RWPE1 (cell line): ENCODE data around the gene MISP3.

Source experiments
- CTCF ChIA-PET: fragments of 350-600 bp; sonication (Branson Sonifier 250); formaldehyde crosslinking; extraction: SDS; loops from one replicate; lab custom pipeline; 2021; lab: Yijun Ruan, JAX
- POLR2A ChIA-PET: fragments of 400-600 bp; formaldehyde crosslinking; extraction: SDS; loops from one replicate; lab custom pipeline; 2020; ENCODE audit warnings: antibody characterized with exemption; ENCODE audit not compliant: low non-redundant PET; lab: Yijun Ruan, JAX
- DNase-seq: peaks from one replicate; pipeline ENCODE4 v3.0.0; 2012; ENCODE audit warnings: low spot score
- H3K27ac ChIP-seq: fragments of 450-650 bp; 2 replicates; pipeline ENCODE4 v1.5.1; 2017
- TF ChIP-seq, protein P1 (sequence below): fragments of 450-650 bp; conservative IDR thresholded peaks from 2 replicates; pipeline ENCODE4 v1.5.1; 2017; ENCODE audit warnings: low read depth, mild to moderate bottlenecking

MISP3 gene

DNA sequence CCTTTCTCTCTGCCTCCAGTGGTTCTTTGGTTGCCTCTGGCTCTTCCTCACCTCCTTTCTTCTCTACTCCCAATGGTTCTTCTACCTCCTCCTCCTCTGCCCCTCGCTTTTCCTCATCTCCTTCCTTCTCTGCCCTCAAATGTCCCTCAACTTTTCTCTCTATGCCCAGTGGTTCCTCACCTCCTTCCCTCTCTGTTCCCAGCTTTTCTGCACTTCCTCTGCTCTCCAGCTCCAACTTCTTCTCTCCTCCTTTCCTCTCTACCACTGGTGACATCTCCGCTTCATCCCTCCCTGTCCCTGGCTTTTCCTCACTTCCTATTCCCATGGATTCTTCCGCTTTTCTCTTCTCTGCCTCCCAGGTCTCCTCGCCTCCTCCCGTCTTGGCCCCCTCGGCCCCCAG, 18.5 kb upstream of the MISP3 start:
- H3K27ac ChIP-seq: no peak overlapping the region
- CTCF ChIA-PET: interaction anchor here (0.6 to 0.7 kb wide), 2 partner anchors 19 to 65 kb away, joined by 3 to 4 read pairs; no protein-coding TSS in a partner anchor
- POLR2A ChIA-PET: no interaction called here
- TF ChIP-seq, protein P1, sequence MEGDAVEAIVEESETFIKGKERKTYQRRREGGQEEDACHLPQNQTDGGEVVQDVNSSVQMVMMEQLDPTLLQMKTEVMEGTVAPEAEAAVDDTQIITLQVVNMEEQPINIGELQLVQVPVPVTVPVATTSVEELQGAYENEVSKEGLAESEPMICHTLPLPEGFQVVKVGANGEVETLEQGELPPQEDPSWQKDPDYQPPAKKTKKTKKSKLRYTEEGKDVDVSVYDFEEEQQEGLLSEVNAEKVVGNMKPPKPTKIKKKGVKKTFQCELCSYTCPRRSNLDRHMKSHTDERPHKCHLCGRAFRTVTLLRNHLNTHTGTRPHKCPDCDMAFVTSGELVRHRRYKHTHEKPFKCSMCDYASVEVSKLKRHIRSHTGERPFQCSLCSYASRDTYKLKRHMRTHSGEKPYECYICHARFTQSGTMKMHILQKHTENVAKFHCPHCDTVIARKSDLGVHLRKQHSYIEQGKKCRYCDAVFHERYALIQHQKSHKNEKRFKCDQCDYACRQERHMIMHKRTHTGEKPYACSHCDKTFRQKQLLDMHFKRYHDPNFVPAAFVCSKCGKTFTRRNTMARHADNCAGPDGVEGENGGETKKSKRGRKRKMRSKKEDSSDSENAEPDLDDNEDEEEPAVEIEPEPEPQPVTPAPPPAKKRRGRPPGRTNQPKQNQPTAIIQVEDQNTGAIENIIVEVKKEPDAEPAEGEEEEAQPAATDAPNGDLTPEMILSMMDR: no peak
- no peak for DNase-seq

GRCh38 chr19:14054721-14055120, 17.9 kb upstream of the MISP3 start:
- no peak overlapping the region for H3K27ac ChIP-seq
- ChIA-PET POLR2A (no interaction called here), CTCF (interaction anchor here (0.6 kb wide), 1 partner anchor 18 kb away, joined by 4 read pairs; no protein-coding TSS in a partner anchor)
- DNase-seq: no peak
- TF ChIP-seq, protein P1: no peak

GRCh38 chr19:14055396-14055795, 17.2 kb upstream of the MISP3 start:
- no peak for DNase-seq
- POLR2A ChIA-PET: no interaction called here
- TF ChIP-seq, protein P1: no peak
- no peak overlapping the region for H3K27ac ChIP-seq
- CTCF ChIA-PET: no interaction called here

- TF ChIP-seq, protein P1: no peak
Measured at GRCh38 chr19:14056069-14056666, 16.4 kb upstream of the MISP3 start.

DNA sequence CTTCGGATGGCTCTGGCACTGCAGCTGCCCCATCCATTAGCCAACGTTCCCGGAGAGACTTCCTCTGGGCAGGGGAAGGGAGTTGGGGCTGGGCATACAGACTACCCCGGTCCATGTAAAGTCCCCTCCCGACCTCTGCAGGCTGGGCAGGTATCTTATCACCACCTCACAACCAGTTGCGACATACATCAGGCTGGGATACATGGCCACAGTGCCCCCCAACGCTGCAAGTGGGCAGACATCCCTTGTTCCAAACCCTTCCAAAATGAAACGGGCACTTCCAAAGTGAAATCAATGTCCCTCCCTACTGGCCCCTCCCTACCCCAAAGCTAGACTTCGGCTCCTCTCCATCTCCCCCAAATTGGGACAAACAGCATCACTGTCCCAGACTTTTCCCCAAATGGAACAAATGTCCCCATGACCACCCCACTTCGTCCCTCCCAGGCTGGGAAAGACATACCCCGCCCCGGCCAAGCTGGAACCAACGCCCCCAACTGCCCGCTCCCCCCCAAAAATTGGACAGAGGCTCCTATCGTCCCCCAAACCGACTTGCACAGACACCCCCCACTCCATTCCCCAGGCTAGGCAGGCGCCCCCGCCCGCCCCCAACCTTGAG, 15.7 kb upstream of the MISP3 start:
- ChIA-PET CTCF (interaction anchor here (0.6 to 1.4 kb wide), 6 partner anchors 9 to 365 kb away, joined by 3 to 6 read pairs (median 4); no protein-coding TSS in a partner anchor), POLR2A (no interaction called here)
- DNase-seq: no peak
- TF ChIP-seq, protein P1: no peak
- H3K27ac ChIP-seq: no peak overlapping the region

More at GRCh38 chr19:14056069-14056666, 16.4 kb upstream of the MISP3 start:
- CTCF ChIA-PET: interaction anchor here (0.6 kb wide), 1 partner anchor 9 kb away, joined by 3 read pairs; no protein-coding TSS in a partner anchor
- H3K27ac ChIP-seq: no peak overlapping the region
- POLR2A ChIA-PET: no interaction called here
- DNase-seq: no peak

- TF ChIP-seq, protein P1: no peak
- DNase-seq: no peak
- CTCF ChIA-PET: interaction anchor here (0.6 to 3.0 kb wide), 17 partner anchors 8 to 474 kb away, joined by 3 to 22 read pairs (median 4); partner anchors contain the start of genes IL27RA and MISP3
- no peak overlapping the region for H3K27ac ChIP-seq
- POLR2A ChIA-PET: no interaction called here
Measured at GRCh38 chr19:14058182-14059092, 14.1 kb upstream of the MISP3 start.
